H7 (cell line): ENCODE measurements around the gene TNIP1. TPM values are rescaled to one million over a fixed set of nuclear protein-coding genes. Genes with fewer than 3 reads are reported as not detected.
A peak's percentile ranks its signal among the peaks of the same experiment; 100 is the strongest.

Experiments used
- DNase-seq: peaks from one replicate; pipeline ENCODE4 v3.0.0; 2012
- H3K27me3 ChIP-seq: 2 replicates; pipeline ENCODE4 v1.6.0; 2011; ENCODE audit warnings: mild to moderate bottlenecking, low read length; ENCODE audit not compliant: control insufficient read depth, insufficient read depth
- H3K36me3 ChIP-seq: replicated peaks from 2 replicates; pipeline ENCODE4 v1.5.1; 2011; ENCODE audit warnings: low read length; ENCODE audit not compliant: control insufficient read depth, insufficient read depth
- H3K4me3 ChIP-seq: 2 replicates; pipeline ENCODE4 v1.5.1; 2011; ENCODE audit warnings: low read depth, mild to moderate bottlenecking, control low read depth, low read length, moderate library complexity; ENCODE audit not compliant: insufficient read depth
- total RNA-seq: library from RNA; depleted of rRNA; stranded (reverse); fragments of >200 nt; shearing (Covaris generic); gene quantifications from 2 replicates; pipeline ENCODE4 v1.2.3, GENCODE V29; 2014

TNIP1 gene
- total RNA-seq, 1 experiment from 2014 or later = 27.3 TPM

GRCh38 chr5:151096001-151096373, 15.2 kb upstream of the TNIP1 start:
- no peak for DNase-seq
- Histone ChIP-seq H3K36me3 (no peaks in the 10 kb centered on the region; the same call in 1 of the 2 replicates), H3K4me3 (no peak overlapping the region), H3K27me3 (no peaks in the 10 kb centered on the region)

GRCh38 chr5:151095341-151096000, 14.6 kb upstream of the TNIP1 start:
- DNase-seq = no peak
- Histone ChIP-seq H3K36me3 (no peaks in the 10 kb centered on the region; the same call in 1 of the 2 replicates), H3K4me3 (no peak overlapping the region), H3K27me3 (no peaks in the 10 kb centered on the region)

DNA sequence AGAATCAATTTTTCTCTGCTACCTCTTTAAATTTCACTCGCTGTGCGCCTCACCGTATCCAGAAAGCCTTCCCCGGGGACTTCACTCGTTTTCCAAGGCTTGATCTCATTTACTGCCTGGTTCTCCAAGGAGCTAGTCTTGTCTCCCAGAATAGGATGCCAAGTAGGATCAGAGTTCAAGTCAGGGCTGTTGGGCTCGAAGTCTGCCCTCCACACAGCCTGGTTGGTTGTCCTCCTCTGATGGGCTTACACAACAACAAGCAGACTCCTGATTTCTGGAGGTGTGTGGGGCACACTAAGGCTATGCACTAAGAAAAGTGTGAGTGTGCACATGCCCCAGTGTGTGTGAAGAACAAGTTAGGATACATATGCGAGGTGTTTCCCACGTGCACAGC, 14.0 kb upstream of the TNIP1 start:
- no peak for DNase-seq
- Histone ChIP-seq H3K36me3 (no peaks in the 10 kb centered on the region), H3K4me3 (no peak overlapping the region), H3K27me3 (no peaks in the 10 kb centered on the region)

- DNase-seq = peak; percentile 42
- Histone ChIP-seq H3K4me3 (no peak overlapping the region), H3K27me3 (no peaks in the 10 kb centered on the region), H3K36me3 (no peaks in the 10 kb centered on the region)
These were observed 13.4 kb upstream of the TNIP1 start for GRCh38 chr5:151094030-151094851.

- no peak for DNase-seq
- no peaks in the 10 kb centered on the region for H3K27me3 ChIP-seq
- no peaks in the 10 kb centered on the region for H3K36me3 ChIP-seq
- H3K4me3 ChIP-seq = no peak overlapping the region
These were observed 12.6 kb upstream of the TNIP1 start for GRCh38 chr5:151093476-151093889.

DNA sequence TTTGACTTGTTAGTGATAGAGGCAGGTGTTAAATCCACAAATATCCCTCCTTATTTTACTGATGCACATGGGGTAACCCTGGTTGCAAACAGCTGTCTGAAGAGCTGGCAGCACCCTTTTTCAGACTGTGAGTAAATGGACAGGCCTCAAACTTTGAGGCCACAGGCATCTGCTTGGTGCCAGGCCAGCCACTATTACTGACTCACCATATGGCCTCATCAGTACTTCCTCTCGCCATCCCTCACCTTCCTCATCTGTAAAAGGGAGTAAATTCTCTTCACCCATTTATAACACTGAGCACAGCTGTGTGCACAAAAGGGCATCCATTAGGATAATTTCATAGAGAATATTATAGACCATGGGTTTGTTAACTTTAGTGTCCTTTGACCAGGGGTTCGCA, 11.9 kb upstream of the TNIP1 start:
- no peak for DNase-seq
- H3K36me3 ChIP-seq = no peaks in the 10 kb centered on the region

GRCh38 chr5:151089726-151090125, 8.9 kb upstream of the TNIP1 start:
- H3K4me3 ChIP-seq = no peak overlapping the region
- DNase-seq = no peak
- no peaks in the 10 kb centered on the region for H3K36me3 ChIP-seq
- no peaks in the 10 kb centered on the region for H3K27me3 ChIP-seq

More for the DNA sequence above, 11.9 kb upstream of the TNIP1 start:
- no peak overlapping the region for H3K4me3 ChIP-seq
- no peaks in the 10 kb centered on the region for H3K27me3 ChIP-seq

- no peaks in the 10 kb centered on the region for H3K27me3 ChIP-seq
- no peak for DNase-seq
- H3K36me3 ChIP-seq = no peaks in the 10 kb centered on the region
- H3K4me3 ChIP-seq = no peak overlapping the region
These were observed 8.2 kb upstream of the TNIP1 start for GRCh38 chr5:151088986-151089385.

DNA sequence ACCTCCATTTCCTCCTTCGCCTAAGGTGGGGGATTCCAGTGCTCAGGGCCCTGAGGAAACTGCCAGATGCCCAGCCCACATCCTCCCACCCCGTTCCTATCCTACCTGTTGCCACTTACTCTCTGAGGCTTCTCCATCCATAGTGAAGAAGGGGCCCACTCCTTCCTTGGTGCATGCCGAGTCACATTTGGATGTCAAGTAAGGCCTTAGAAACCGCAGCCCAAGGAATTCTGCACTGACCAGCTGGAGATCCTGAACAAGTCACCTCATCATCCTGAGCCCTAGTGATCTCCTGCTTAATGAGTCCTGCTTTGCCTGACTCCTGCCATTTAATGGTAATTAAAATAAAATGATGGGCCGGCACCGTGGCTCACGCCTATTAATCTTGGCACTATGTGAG, 6.7 kb upstream of the TNIP1 start:
- H3K36me3 ChIP-seq = no peaks in the 10 kb centered on the region
- DNase-seq = no peak
- H3K4me3 ChIP-seq = no peak overlapping the region
- H3K27me3 ChIP-seq = no peaks in the 10 kb centered on the region

- no peak overlapping the region for H3K4me3 ChIP-seq
- peak; percentile 79 for DNase-seq
- H3K36me3 ChIP-seq = no peaks in the 10 kb centered on the region
- no peaks in the 10 kb centered on the region for H3K27me3 ChIP-seq
These were observed 6.1 kb upstream of the TNIP1 start for GRCh38 chr5:151086905-151087360.

DNA sequence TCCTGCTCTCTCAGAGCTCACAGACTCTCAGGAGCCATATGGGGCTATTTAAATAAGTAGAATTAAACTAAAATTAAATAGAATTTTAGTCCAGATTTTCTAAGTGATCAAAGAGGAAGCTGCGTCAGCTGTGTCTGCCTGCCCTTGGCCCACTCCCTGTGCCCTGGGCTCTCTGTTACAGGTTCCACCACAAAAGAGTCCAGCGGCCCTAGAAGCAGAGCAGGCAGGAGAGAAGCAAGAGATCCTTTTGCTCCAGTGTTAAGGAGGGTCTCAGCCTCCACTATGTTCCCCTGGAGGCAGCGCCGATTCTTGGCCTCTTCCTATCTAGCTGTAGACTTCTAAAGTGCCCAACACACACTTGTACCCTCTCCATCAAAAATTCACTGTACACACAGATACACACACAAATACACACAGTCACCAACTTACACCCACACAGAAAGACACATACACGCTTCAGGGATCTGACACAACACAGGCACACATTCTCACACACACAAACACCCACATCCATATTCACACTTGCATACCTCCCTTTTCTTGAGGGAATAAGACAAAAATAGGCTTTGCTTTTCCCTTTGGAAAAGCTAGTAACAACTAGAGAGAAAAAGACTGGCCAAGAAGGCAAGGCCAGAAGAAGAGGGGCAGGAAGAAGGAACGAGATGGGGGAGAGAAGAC, 5.5 kb upstream of the TNIP1 start:
- Histone ChIP-seq H3K4me3 (no peak overlapping the region), H3K27me3 (no peaks in the 10 kb centered on the region), H3K36me3 (no peaks in the 10 kb centered on the region)
- DNase-seq = no peak

- Histone ChIP-seq H3K27me3 (no peaks in the 10 kb centered on the region), H3K36me3 (no peaks in the 10 kb centered on the region), H3K4me3 (no peak overlapping the region)
- peak; percentile 56 for DNase-seq
These were observed 4.7 kb upstream of the TNIP1 start for GRCh38 chr5:151085517-151086041.

DNA sequence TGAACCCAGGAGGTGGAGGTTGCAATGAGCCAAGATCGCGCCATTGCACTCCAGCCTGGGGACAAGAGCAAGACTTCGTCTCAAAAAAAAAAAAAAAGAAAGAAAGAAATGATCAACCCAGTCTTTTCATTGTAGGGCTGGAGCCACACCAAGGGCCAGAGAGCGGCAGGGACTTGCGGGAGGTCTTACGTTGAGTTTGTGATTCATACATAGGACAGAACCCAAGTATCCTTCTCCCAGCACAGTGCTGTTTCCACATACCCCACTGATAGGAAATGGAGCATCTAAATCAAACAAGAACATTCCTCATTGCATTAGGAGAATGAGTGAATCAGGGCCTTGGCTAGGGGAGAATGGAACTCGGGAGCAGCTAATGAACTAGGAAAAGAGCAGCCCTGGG, 3.5 kb upstream of the TNIP1 start:
- DNase-seq = no peak
- H3K27me3 ChIP-seq = no peaks in the 10 kb centered on the region
- H3K36me3 ChIP-seq = no peaks in the 10 kb centered on the region
- H3K4me3 ChIP-seq = no peak overlapping the region

GRCh38 chr5:151083081-151083676, 2.3 kb upstream of the TNIP1 start:
- H3K4me3 ChIP-seq = no peak overlapping the region
- no peaks in the 10 kb centered on the region for H3K27me3 ChIP-seq
- no peaks in the 10 kb centered on the region; the same call in 1 of the 2 replicates for H3K36me3 ChIP-seq
- DNase-seq = no peak
